Ureter (tissue), 1 donor: ENCODE results near the gene ADCY3. TPM values are rescaled to one million over a fixed set of nuclear protein-coding genes. Genes with fewer than 3 reads are reported as not detected.

Experiments used
- total RNA-seq: library from RNA; stranded (reverse); gene quantifications from one replicate; pipeline ENCODE4 v1.2.4, GENCODE V29; 2023
- donor health status: DM: yes; HTN: yes; CAD: no.

ADCY3 gene
- total RNA-seq, 1 donor from 2014 or later: 82.5 TPM

Other genes starting within 250 kb of the ADCY3 start
- gene PTRHD1, start 126.8 kb downstream of the ADCY3 start, total RNA-seq: 38.4 TPM
- 7.7 TPM for gene CENPO, start 126.8 kb downstream of the ADCY3 start, total RNA-seq
- 14.6 TPM for gene DNAJC27, start 51.7 kb upstream of the ADCY3 start, total RNA-seq
- gene EFR3B, start 121.8 kb upstream of the ADCY3 start, total RNA-seq: 1.0 TPM
- gene POMC, start 248.3 kb upstream of the ADCY3 start, total RNA-seq: 0.68 TPM